Spleen (tissue), 7 donors: Measurements from ENCODE around the gene TIPIN.

Experiments used
- CTCF ChIP-seq, 11 experiments: fragments of 200-600 bp in 7 of 11; fragments of 450-650 bp in 4 of 11; sonication (generic) in 4 of 11; IDR thresholded peaks in 8 of 11; conservative IDR thresholded peaks in 3 of 11; 1 replicate in 7 of 11; 2 replicates in 4 of 11; pipeline versions ENCODE4 v1.4.0 to v1.8.0; 2016 to 2021; ENCODE audit warnings: antibody characterized with exemption in 11 of 11, inconsistent platforms in 4 of 11, mild to moderate bottlenecking in 1 of 11
- POLR2A ChIP-seq, 3 donors: fragments of 450-650 bp; IDR thresholded peaks; one replicate each; pipeline ENCODE4 v1.5.1; 2017; ENCODE audit warnings: antibody characterized with exemption in 3 of 3, mild to moderate bottlenecking in 1 of 3
- POLR2AphosphoS5 ChIP-seq, 3 donors: sonication (generic); formaldehyde crosslinking; IDR thresholded peaks; one replicate each; pipeline ENCODE4 v1.5.1; 2017; ENCODE audit warnings: antibody characterized with exemption in 3 of 3
- donor health status: DM: no; HTN: no; CAD: no; lungs with moderate emphysema.
- donor health status: DM: no; HTN: no; CAD: no.
- donor health status: DM: no; HTN: no; CAD: no.

DNA sequence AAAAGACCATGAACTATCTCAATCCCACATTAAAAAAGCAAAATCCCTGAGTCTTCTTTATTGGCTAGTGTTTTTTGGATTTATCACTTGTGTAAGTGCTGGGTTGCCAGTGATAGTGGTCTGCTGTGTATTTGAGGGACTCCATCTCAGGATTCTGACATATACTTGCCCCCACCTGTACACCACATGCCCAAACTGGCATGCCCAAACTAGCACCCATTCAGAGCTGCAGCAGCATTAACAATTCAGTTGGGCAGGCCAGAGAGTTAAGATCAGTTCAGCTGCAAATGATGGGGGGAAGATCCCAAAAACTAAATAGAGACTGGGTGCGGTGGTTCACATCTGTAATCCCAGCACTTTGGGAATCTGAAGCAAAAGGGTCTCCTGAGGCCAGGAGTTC, 6.3 kb upstream of the TIPIN start:
- TF ChIP-seq CTCF (IDR thresholded peaks at IDR 0.05 in 8 of 11, conservative IDR thresholded peaks at IDR 0.05 in 3 of 11) (no peak), POLR2AphosphoS5 (IDR thresholded peaks at IDR 0.05) (no peak), POLR2A (IDR thresholded peaks at IDR 0.05) (no peak)
